ELF-1 (cell line): ENCODE data around the gene CCDC9.
"Not testable (repeated sequence)": the region's sequence is repeated elsewhere in the genome, so short reads cannot be mapped to it uniquely, and the experiment has no call there.

Source experiments
- DNase-seq: peaks from one replicate; pipeline ENCODE4 v3.0.0-alpha.2; 2016; ENCODE audit warnings: low read depth, low spot score

CCDC9 gene

DNA sequence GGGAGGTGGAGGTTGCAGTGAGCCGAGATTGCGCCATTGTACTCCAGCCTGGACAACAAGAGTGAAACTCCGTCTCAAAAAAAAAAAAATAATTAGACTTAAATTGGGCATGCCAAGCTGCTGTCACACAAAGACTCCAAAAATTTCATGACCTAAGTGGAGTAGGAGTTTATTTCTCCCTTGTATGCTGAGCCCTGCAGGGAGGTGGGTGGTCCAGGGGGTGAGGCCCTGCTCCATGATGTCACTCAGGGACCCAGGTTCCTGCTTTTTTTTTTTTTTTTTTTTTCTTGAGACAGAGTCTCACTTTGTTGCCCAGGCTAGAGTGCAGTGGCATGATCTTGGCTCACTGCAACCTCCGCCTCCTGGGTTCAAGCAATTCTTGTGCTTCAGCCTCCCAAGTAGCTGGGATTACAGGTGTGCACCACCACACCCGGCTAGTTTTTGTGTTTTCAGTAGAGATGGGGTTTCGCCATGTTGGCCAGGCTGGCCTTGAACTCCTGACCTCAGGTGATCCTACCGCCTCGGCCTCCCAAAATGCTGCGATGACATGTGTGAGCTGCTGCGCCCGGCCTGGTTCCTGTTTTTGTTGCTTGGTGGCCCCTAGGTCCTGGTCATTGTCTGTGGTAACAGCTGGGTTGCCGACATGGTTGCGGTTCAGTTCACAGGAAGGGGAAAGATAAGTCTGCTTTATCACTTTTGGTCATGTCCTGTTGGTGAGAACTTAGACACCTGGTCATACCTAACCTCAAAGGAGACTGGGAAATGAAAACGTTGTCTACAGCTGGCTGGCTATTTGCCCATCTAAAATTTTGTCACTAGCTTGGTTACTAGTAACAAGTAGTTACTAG, 5.8 kb downstream of the CCDC9 start:
- DNase-seq = not testable (repeated sequence)

DNA sequence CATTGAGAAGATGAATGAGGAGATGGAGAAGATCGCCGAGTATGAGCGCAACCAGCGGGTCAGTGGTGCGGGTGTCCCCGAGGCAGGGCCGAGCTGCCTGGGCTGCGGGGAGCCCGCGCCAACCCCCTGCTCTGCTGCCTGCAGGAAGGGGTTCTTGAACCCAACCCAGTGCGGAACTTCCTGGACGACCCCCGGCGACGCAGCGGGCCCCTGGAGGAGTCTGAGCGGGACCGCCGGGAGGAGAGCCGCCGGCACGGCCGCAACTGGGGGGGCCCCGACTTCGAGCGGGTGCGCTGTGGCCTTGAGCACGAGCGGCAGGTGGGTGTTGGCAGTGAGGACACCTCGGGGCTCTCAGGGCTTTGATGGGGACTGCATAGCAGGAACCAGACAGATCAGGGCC, 8.3 kb downstream of the CCDC9 start:
- no peak for DNase-seq

DNA sequence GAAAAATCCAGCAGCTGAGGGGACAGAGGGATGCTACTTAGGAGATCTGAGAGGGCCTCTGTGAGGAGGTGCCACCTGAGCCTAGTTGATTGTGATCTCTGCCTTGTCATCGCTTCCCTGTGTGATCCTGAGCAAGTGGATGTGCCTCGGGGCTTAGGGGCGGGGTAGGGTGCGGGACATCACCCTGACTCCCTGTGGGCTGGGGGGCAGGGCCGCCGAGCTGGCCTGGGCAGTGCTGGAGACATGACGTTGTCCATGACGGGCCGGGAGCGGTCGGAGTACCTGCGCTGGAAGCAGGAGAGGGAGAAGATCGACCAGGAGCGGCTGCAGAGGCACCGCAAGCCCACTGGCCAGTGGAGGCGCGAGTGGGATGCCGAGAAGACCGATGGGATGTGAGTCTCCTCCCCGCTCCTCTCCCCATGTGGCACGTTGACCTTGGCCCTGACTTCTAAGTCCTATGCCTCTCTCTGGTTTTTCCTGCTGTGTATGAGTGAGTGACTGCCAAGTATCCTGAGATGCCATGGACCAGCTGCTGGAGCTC, 10.1 kb downstream of the CCDC9 start:
- peak; percentile 54 for DNase-seq

GRCh38 chr19:47267350-47267759, 11.0 kb downstream of the CCDC9 start:
- DNase-seq = no peak

DNA sequence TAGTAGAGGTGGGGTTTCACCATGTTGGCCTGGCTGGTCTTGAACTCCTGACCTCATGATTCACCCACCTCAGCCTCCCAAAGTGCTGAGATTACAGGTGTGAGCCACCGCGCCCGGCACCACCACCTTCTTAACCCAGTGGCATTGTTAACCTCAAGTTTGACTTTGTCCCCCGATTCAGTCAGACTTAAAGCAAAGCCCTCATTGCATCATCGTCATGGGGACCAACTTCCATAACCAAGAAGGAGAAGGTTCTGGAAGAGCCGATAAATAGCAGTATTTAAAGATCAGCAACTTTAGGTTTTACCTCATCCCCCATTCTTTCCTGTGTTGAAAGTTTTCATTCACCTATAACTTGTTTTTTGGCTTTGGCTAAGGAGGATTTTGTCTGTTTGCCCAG, 11.7 kb downstream of the CCDC9 start:
- DNase-seq = no peak

DNA sequence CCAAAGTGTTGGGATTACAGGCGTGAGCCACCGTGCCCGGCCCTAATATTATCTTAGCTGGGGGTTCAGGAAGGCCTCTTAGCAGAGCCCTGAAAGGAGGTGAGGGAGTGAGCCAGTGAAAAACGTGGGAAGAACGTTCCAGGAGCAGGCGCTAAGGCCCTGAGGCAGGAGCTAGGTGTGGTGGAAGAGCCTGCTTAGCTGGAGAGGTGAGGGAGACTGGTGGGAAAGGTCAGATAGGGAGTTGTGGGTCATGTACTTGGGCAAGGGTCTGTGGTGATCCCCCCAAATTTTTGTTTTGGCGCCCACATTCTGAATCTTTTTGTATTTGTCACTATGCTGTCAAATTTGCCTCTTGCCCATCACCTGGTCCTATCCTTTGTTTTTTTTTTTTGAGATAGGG, 13.3 kb downstream of the CCDC9 start:
- no peak for DNase-seq

DNA sequence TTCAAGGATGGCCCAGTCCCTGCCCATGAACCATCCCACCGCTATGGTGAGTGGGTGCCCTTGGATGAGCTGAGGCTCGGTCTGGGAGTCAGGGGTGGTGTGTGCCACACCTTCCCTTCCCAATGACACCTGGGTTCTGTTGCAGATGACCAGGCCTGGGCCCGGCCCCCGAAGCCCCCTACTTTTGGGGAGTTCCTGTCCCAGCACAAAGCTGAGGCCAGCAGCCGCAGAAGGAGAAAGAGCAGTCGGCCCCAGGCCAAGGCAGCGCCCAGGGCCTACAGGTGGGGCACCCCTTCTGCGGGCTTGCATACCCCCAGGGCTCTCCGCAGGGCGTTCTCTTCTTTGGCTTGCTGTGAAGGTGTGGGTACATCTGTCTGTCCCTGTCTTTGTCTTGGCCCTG, 14.1 kb downstream of the CCDC9 start:
- DNase-seq = no peak

DNA sequence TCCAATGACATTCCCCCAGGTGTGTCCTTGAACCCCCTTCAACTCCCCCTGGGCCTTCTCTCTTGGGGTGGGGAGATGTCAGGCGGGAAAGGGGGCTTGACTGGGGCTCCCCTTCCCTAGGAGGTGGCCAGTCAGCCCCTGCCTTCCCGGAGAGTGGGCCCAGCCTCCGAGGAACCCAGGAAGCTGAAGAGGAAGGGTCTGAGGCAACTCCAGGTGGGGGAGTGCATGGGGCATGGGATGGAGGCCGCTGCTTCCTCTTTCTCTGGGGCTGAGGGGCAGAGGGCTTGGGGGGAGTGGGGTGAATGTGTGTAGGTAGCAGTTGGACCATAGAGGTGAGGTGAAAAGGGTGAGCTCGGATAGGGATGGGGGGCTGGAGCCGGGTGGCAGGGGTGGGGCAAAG, 15.6 kb downstream of the CCDC9 start:
- no peak for DNase-seq

DNA sequence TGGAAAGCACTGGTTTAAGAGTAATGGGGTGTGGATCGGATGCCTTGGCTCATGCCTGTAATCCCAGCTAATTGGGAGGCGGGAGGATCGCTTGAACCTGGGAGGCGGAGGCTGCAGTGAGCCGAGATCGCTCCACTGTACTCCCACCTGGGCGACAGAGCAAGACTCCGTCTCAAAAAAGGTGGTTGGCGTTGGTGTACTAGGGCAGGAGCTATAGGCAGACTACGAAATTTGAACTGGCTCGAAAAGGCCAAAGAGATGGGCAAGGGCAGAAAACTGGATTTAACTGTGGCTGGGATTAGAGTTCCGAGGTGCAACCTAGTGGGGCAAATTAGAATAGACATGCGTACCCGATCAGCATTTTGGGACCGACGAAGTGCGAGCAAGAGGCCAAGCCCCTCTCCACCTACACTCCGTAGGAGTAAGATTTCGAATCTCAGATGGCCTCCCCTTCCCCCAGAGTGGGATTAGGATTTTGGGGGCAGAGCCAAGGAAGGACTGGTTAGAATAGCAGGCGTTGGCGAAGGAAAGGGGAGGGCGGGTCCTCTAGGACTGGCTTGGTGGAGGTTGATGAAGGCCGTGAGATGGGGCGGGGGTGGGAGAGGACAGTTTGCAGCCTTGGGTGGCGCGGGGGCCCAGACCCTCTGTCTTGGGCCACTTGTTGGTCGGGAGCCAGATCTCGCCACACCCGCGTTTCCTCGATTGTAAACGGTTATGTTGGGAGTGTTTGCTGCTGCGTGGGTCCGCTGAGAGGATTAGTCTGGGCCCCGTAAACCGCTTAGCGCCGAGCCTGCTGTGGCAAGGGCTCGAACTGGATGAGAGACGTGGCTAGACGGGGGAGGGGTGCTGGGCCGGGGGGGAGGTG, 16.4 kb downstream of the CCDC9 start:
- peak; percentile 38 for DNase-seq

- peak; percentile 96 for DNase-seq
Observed at GRCh38 chr19:47273313-47274070, 17.2 kb downstream of the CCDC9 start.

- DNase-seq = peak; percentile 95
Observed at GRCh38 chr19:47274071-47274890, 18.0 kb downstream of the CCDC9 start, which contains the start of gene INAFM1. TSS of gene INAFM1 (plus strand) at chr19:47274885. CDS start at chr19:47274920, 35 bp downstream.

DNA sequence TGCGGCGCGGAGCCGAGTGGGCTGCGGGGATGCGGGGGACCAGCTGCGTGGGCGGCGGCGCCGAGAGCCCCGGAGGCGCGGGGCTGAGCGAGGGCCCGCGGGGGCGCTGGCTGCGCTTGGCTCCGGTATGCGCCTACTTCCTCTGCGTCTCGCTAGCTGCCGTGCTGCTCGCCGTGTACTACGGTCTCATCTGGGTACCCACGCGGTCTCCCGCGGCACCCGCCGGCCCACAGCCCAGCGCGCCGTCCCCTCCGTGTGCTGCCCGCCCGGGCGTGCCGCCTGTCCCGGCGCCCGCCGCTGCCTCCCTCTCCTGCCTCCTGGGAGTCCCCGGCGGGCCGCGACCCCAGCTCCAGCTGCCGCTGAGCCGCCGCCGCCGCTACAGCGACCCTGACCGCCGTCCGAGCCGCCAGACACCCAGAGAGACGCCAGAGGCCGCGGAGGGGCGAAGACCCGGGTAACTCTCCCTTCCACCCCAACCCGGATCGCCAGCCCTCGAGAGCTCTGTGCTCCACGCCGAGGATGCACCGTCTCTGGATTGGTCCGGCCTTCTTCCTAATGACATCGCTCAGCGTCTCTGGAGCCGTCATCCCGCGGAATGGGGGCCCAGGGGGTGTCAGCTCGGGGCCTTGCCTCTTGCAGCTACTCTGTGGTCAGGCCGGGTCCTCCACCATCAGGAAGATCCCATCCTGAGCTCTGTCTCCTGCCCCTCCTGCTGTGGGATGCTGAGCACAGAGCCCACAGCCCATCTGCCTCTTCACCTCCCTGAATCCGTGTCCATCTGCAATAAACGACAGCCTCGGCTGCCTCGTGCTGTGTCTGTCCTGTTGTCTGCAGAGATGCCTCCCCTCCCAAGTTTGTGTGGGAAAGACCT, 18.8 kb downstream of the CCDC9 start:
- DNase-seq = peak; percentile 44

DNA sequence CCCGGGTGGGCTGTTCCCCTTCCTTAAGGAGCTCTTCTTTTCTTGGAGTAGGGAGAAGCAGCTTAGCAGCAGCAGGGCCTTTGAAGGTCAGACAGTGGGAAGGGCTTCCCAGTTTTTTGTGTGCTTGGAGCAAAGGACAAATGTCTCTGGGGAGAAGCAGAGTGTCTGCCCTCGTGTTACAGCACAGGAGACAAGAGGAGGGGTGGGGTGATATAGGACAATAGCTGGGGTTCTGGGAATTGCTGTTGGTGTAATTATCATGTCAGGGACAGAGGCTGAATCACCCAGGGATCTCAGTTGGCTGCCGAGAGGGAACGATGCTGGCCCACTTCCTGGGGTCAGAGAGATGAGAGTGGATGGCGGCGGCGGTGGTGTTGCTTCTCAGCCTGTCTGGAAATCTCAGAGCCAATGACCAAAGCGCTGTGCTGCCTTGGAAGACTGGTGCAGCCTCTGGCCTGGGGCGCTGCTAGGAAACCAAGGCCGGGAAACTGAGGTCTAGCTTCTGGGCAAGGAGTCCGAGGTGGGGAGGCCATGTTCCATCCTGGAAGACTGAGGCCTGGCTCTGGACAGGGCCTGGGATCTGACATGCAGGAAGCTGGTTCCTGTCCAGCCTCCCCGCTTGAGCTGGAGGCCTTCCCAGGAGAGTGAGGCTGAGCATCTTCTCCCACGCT, 19.6 kb downstream of the CCDC9 start:
- peak; percentile 16 for DNase-seq

DNA sequence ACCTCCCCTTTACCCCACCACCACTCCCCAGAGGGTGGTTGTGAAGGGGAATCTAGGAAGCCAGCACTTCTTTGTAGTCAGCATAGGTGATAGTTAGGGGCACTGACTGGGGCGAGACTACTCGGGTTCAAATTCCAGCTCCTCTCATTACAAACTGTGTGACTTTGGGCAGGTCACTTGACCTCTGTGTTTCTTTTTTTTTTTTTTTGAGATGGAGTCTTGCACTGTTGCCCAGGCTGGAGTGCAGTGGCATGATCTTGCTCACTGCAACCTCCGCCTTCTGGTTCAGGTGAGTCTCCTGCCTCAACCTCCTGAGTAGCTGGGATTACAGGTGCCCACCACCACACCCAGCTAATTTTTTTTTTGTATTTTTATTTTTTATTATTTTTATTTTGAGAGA, 20.2 kb downstream of the CCDC9 start:
- DNase-seq = not testable (repeated sequence)

- peak; percentile 81 for DNase-seq
Observed at GRCh38 chr19:47280183-47280797, 24.0 kb downstream of the CCDC9 start.

DNA sequence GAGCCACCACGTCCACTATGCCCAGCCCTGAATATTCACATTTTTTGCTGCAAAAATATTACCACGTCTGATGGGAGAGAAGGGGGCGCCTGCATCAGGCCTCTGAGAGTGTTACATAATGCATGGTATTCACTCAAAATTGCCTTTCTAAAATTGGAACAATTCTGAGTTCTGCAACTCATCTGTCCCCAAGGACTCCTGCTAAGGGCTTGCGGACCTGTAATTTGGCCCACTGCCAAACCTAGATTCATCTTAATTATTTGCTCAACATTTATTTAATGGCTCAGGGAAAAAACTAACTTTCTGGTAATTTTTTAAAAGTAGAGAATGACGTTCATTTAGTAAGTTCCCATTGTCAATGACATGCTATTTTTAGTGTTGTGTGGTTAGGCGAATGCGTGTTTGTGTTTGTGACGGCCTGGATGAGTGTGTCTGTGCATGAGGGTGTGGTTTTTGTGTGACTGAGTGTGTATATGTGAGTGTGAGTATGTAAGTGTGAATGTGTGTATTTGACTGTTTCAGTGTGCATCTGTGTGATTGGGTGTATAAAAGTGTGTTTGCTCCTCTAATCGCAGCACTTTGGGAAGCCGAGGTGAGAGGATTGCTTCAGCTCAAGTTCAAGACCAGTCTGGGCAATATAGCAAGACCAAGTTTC, 27.2 kb downstream of the CCDC9 start:
- DNase-seq = no peak

GRCh38 chr19:47284324-47284899, 28.1 kb downstream of the CCDC9 start:
- DNase-seq = peak; percentile 43

- peak; percentile 90 for DNase-seq
Observed at GRCh38 chr19:47296036-47296435, 39.7 kb downstream of the CCDC9 start.
